Left renal cortex interstitium (tissue), 4 donors: ENCODE data around the gene PRR5L. TPM values are rescaled to one million over a fixed set of nuclear protein-coding genes. Genes with fewer than 3 reads are reported as not detected.
"Not testable (repeated sequence)": the region's sequence is repeated elsewhere in the genome, so short reads cannot be mapped to it uniquely, and the experiment has no call there.

Source experiments
- DNase-seq, 4 donors: peaks; one replicate each; pipeline ENCODE4 v3.0.0-alpha.2; 2013; ENCODE audit warnings: low read depth in 4 of 4, low spot score in 2 of 4, missing footprints in 1 of 4
- polyA plus RNA-seq, 4 donors: library from polyadenylated mRNA; unstranded; fragments of 120-200 nt; gene quantifications; one replicate each; pipeline ENCODE4 v1.2.1, GENCODE V29; 2013; ENCODE audit not compliant: insufficient read length in 4 of 4

Gene PRR5L
- polyA plus RNA-seq, 4 donors = 16.0 to 24.4 (median 16.5) TPM

DNA sequence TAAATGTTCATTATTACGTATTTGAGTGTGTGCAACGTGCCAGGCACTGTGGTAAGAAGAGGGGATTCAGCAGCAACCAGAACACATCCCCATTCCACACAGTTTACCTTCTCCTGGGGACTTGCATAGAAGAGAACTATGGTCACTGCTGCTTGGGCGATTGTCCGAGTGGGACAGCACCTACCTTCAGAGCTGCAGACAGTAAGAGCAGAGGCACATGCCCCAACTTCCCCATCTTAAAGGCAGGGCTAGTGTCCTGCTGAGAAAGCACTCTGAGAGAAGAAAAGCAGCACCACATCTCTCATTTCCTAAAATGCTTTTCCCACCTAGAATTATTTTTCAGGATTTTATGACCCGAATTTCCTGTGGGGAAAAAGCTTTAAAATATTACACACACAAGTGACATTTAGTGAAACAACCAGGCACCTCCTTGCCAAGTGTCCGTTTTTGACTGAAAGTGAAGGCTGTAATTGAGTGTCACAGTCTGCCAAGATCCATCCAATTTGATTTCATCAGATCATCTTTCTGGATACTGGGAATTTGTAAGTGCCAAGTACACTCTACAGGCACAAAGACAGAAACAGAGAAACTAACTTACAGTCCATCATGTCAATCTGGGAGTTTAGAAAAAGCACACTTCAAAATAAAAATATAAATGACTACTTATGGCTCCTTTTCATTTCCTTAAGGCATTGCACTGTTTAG, 189.4 kb downstream of the PRR5L start:
- DNase-seq = no peak

DNA sequence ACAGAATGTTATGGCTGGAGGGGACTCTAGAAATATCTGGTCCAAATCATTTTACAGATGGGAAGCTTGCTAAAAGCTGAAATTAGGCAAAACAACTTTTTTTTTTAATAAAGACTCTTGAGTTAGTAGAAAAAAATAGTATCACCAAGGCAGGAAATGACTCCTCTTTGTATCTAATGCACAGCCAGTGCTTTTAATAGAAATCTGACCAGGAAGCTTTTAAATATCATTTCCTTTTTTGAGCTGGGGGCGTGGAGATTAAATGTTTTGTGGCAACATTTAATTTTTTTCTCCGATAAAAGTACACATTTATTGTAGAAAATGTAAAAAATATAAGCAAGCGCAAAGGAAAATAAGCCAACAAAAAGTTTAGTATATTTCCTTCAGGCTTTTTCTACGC, 191.5 kb downstream of the PRR5L start:
- no peak for DNase-seq

- no peak for DNase-seq
Observed at GRCh38 chr11:36488096-36488495, 192.0 kb downstream of the PRR5L start.

GRCh38 chr11:36490026-36490806, 194.1 kb downstream of the PRR5L start:
- no peak for DNase-seq

GRCh38 chr11:36492724-36493304, 196.7 kb downstream of the PRR5L start:
- peak in 2 of 4 donors; percentile 7 to 29 for DNase-seq

DNA sequence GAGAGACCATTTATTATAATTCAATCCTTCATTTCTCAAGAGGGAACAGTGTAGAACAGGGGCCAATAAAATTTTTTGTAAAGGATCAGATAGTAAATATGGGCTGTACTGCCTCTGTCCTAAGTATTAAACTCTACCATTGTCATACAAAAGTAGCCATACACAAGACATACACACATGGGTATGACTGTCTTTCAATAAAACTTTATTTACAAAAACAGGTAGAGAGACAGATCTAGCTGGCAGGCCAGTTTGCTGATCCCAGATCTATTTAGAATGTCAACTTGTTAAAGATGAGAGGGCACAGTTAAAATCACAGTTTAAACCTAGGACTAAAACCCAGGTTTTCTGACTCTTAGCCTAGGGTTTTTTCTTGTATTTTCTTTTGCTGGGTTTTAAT, 197.2 kb downstream of the PRR5L start:
- DNase-seq = no peak

- no peak for DNase-seq
Observed at GRCh38 chr11:36498721-36499120, 202.6 kb downstream of the PRR5L start.

GRCh38 chr11:36499315-36499714, 203.2 kb downstream of the PRR5L start:
- no peak for DNase-seq

GRCh38 chr11:36500315-36500721, 204.2 kb downstream of the PRR5L start:
- DNase-seq = no peak

DNA sequence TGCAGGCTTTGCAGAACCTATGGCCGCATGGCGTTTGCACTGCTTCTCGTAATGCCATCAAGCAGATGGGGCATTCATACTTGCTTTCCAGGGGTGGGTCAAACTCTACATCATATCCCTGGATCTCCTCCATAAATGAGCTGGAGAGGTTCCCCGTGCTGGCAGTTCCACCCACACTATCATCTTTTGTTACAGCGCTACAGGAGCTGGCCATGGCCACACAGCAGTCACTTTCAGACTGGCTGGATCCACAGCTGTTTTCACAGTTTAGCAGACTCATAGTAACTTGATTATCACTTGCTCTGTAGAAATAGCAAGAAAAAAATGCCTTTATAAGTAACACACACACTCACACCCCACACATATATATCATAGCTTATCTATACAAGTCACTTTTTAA, 205.1 kb downstream of the PRR5L start:
- DNase-seq = no peak

GRCh38 chr11:36507824-36508489, 211.9 kb downstream of the PRR5L start:
- no peak for DNase-seq

GRCh38 chr11:36508743-36509142, 212.7 kb downstream of the PRR5L start:
- DNase-seq = peak in 1 of 4 donors; percentile 3

- peak; percentile 22 to 36 (median 28) for DNase-seq
Observed at GRCh38 chr11:36509201-36509639, 213.1 kb downstream of the PRR5L start.

- DNase-seq = peak; percentile 74 to 84 (median 80)
Observed at GRCh38 chr11:36509694-36510593, 213.9 kb downstream of the PRR5L start, which contains the start of gene TRAF6. TSS of gene TRAF6 (minus strand) at chr11:36510272. CDS start at chr11:36501515, 8,757 bp downstream.

DNA sequence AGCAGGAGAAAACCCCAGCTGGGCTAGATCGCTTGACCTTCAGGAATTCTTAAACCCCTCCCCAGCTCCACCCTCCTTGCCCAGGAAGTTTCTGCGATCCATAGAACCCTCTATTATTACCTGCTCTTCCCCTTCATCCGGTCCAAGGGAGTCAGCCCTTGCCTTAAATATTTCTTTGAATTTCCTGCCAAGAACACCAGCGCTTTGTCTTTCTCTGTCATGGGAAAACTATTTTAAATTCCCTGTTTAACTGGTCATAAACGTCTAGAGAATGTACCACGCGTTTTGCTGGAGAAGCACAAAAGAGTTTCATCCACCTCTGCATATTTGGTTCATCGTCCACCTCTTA, 214.5 kb downstream of the PRR5L start:
- peak in 3 of 4 donors; percentile 12 to 39 (median 16) for DNase-seq

DNA sequence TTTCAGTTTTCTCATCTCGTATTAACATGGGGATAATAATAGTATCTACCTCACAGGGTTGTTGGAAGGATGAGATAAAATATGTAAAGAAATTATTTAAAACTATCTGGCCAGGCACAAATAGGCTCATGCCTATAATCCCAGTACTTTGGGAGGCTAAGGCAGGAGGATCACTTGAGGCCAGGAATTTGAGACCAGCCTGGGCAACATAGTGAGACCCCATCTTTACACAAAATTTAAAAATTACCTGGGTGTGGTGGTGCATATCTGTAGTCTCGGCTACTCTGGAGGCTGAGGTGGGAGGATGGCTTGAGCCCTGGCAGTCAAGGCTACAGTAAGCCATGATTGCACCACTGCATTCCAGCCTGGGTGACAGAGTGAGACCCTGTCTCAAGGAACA, 215.0 kb downstream of the PRR5L start:
- not testable (repeated sequence) for DNase-seq

DNA sequence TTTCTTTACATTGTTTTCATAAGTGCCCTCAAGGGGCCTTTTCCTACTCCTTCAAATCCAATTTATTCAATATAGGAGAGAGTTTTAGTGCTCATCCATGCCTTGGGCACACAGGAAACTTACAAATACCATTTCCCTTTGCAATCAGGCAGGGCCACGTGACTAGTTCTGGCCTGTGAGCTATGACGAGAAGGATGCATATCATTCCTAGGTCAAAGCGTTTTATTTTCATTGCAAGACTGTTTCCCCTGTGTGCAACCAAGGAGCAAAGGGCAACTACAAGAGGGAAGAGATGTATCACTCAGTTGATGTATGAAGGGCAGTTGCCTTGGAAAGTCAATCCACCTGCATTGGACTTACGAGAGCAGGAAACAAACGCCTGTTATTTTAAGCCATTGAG, 215.9 kb downstream of the PRR5L start:
- DNase-seq = no peak

DNA sequence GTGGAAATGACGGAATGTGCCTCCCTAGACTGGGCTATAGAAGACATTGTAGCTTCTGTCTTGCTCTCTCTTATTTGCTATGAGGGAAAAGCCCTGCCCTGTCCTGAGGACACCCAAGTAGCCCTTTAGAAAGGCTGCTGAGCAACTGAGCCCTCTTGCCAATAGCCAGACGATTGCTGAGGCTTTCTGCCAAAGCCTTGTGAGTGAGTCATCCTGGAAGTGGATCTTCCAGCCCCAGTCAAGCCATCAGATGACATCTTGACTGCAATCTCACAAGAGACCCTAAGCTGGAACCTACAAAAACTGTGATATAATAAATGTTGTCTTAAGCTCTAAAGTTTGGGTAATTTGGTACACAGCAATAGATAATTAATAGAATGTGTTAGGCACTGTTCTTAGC, 217.9 kb downstream of the PRR5L start:
- no peak for DNase-seq
